Measurements from ENCODE around the gene BET1.

GRCh38 chr7:94052398-94053180 lies 48.4 kb upstream of the BET1 start:
- TF ChIP-seq CTCF (IDR thresholded peaks at IDR 0.05; ENCODE audit: low read depth, low read length) (no peak), MAX (IDR thresholded peaks at IDR 0.05; ENCODE audit: low read depth, low read length) (no peak), MYC (IDR thresholded peaks at IDR 0.05; ENCODE audit: low read depth, low read length) (no peak)
